Neuronal stem cell (in vitro differentiated cells): ENCODE data around the gene ECSCR.

Source experiments
- DNase-seq: peaks from one replicate; pipeline ENCODE4 v3.0.0-alpha.2; 2013; ENCODE audit warnings: low spot score
- H2AFZ ChIP-seq: one replicate; pipeline ENCODE4 v1.6.1; 2013; ENCODE audit warnings: mild to moderate bottlenecking, low read length, inconsistent platforms
- H2AK5ac ChIP-seq: 2 replicates; pipeline ENCODE4 v1.6.1; 2013; ENCODE audit warnings: low read depth, mild to moderate bottlenecking, inconsistent platforms, low read length, moderate library complexity, mixed read lengths
- H2BK120ac ChIP-seq: 2 replicates; pipeline ENCODE4 v1.6.1; 2013; ENCODE audit warnings: low read depth, mild to moderate bottlenecking, inconsistent platforms, low read length, moderate library complexity, mixed read lengths
- H2BK12ac ChIP-seq: one replicate; pipeline ENCODE4 v1.6.1; 2013; ENCODE audit warnings: low read length, inconsistent platforms
- H2BK15ac ChIP-seq: 2 replicates; pipeline ENCODE4 v1.6.1; 2013; ENCODE audit warnings: mild to moderate bottlenecking, low read length, inconsistent platforms, mixed read lengths
- H2BK5ac ChIP-seq: one replicate; pipeline ENCODE4 v1.6.1; 2013; ENCODE audit warnings: inconsistent platforms, mild to moderate bottlenecking, low read length, moderate library complexity
- H3K14ac ChIP-seq: one replicate; pipeline ENCODE4 v1.6.1; 2013; ENCODE audit warnings: low read length, inconsistent platforms
- H3K18ac ChIP-seq: 2 replicates; pipeline ENCODE4 v1.6.1; 2013; ENCODE audit warnings: low read length, inconsistent platforms
- H3K23ac ChIP-seq: 2 replicates; pipeline ENCODE4 v1.6.1; 2013; ENCODE audit warnings: low read depth, mild to moderate bottlenecking, mixed read lengths, low read length, inconsistent platforms; ENCODE audit not compliant: poor library complexity
- H3K27ac ChIP-seq: replicated peaks from 3 replicates; pipeline ENCODE4 v1.5.1; 2013; ENCODE audit warnings: low read length, inconsistent platforms
- H3K27me3 ChIP-seq, 3 experiments: 2 replicates each; pipeline ENCODE4 v1.6.1; 2013; ENCODE audit warnings: low read length in 3 of 3, mild to moderate bottlenecking in 2 of 3, inconsistent platforms in 1 of 3, low read depth in 1 of 3, mixed read lengths in 1 of 3, moderate library complexity in 1 of 3; ENCODE audit not compliant: control insufficient read depth in 3 of 3, insufficient read depth in 3 of 3
- H3K36me3 ChIP-seq, 2 donors: replicated peaks in 1 of 2; 2 replicates each; pipeline ENCODE4 v1.6.1; 2013; ENCODE audit warnings: low read length in 2 of 2; ENCODE audit not compliant: control insufficient read depth in 2 of 2, insufficient read depth in 2 of 2
- H3K4ac ChIP-seq: 2 replicates; pipeline ENCODE4 v1.6.1; 2013; ENCODE audit warnings: inconsistent platforms, mild to moderate bottlenecking, low read length, moderate library complexity
- H3K4me1 ChIP-seq, 2 donors: 1 replicate in 1 of 2; 2 replicates in 1 of 2; pipeline ENCODE4 v1.6.1; 2013; ENCODE audit warnings: low read length in 2 of 2, low read depth in 1 of 2; ENCODE audit not compliant: control insufficient read depth in 2 of 2, insufficient read depth in 1 of 2
- H3K4me2 ChIP-seq: one replicate; pipeline ENCODE4 v1.6.1; 2013; ENCODE audit warnings: mild to moderate bottlenecking, low read length, inconsistent platforms; ENCODE audit not compliant: insufficient read depth, poor library complexity, severe bottlenecking
- H3K4me3 ChIP-seq, 2 donors: 2 replicates each; pipeline ENCODE4 v1.5.1; 2013; ENCODE audit warnings: low read length in 2 of 2, mild to moderate bottlenecking in 2 of 2, inconsistent platforms in 1 of 2, moderate library complexity in 1 of 2
- H3K79me1 ChIP-seq: one replicate; pipeline ENCODE4 v1.6.1; 2013; ENCODE audit warnings: low read depth, mild to moderate bottlenecking, inconsistent platforms, low read length, moderate library complexity
- H3K9ac ChIP-seq: one replicate; pipeline ENCODE4 v1.6.1; 2013; ENCODE audit warnings: mild to moderate bottlenecking, low read depth, low read length, inconsistent platforms; ENCODE audit not compliant: poor library complexity
- H3K9me3 ChIP-seq, 2 donors: replicated peaks in 1 of 2; 2 replicates each; pipeline versions ENCODE3 to v1.6.1; 2013; ENCODE audit warnings: low read length in 2 of 2, mild to moderate bottlenecking in 2 of 2, inconsistent platforms in 1 of 2, low read depth in 1 of 2, mixed read lengths in 1 of 2, moderate library complexity in 1 of 2; ENCODE audit not compliant: control insufficient read depth in 2 of 2, insufficient read depth in 1 of 2
- H4K8ac ChIP-seq: one replicate; pipeline ENCODE4 v1.6.1; 2013; ENCODE audit warnings: low read depth, mild to moderate bottlenecking, inconsistent platforms, low read length, moderate library complexity
- H4K91ac ChIP-seq: one replicate; pipeline ENCODE4 v1.6.1; 2013; ENCODE audit warnings: low read length, low read depth, mild to moderate bottlenecking, inconsistent platforms; ENCODE audit not compliant: poor library complexity
- WGBS, 2 donors: extraction: QIAGEN DNeasy Blood & Tissue Kit; methylation state at CpG; one replicate each; pipeline ENCODE4 v1.1.7; 2013; ENCODE audit warnings: missing lambda C conversion rate in 2 of 2, mixed read lengths in 1 of 2; ENCODE audit not compliant: insufficient read length in 2 of 2, insufficient replicate concordance in 1 of 2; ENCODE audit errors: extremely low coverage in 2 of 2; 5-methylcytosine and 5-hydroxymethylcytosine counted together

Gene ECSCR

GRCh38 chr5:139403787-139404483 lies 58.6 kb downstream of the ECSCR start, which contains the start of gene SPATA24:
Gene SPATA24 (minus strand): TSS chr5:139404089. CDS start chr5:139404060, 29 bp downstream.
- Histone ChIP-seq H3K4me3 (peak within 1 kb of the TSS; percentile 53 to 83), H3K23ac (no peak within 1 kb of the TSS), H2AK5ac (no peak within 1 kb of the TSS), H2BK5ac (peak within 1 kb of the TSS; percentile 60), H3K4ac (no peak within 1 kb of the TSS), H3K79me1 (no peaks in the 10 kb centered on the region), H2BK12ac (no peak within 1 kb of the TSS), H4K8ac (no peak within 1 kb of the TSS), H2BK15ac (no peak within 1 kb of the TSS), H2AFZ (peak within 1 kb of the TSS; percentile 97), H3K9ac (peak within 1 kb of the TSS; percentile 82), H2BK120ac (no peak within 1 kb of the TSS), H3K9me3 (no peaks in the 10 kb centered on the region), H3K18ac (peak within 1 kb of the TSS; percentile 96), H3K27me3 (no peaks in the 10 kb centered on the region), H4K91ac (no peak within 1 kb of the TSS), H3K36me3 (peaks cover 3 to 18% of the 10 kb centered on the region in 2 donors), H3K14ac (no peak within 1 kb of the TSS), H3K4me2 (peak within 1 kb of the TSS; percentile 78), H3K27ac (peak within 1 kb of the TSS; percentile 97), H3K4me1 (peaks cover 4 to 6% of the 10 kb centered on the region in 2 donors)
- peak; percentile 93 for DNase-seq
- no CpG with 5 or more reads among the region's 41 CpGs for WGBS, 2 donors

GRCh38 chr5:139403418-139403786 lies 59.1 kb downstream of the ECSCR start:
- Histone ChIP-seq H4K91ac (no peak overlapping the region), H3K4me2 (peak overlapping the region; percentile 78), H3K4me3 (peak overlapping the region; percentile 53 to 83), H3K4ac (no peak overlapping the region), H2BK120ac (no peak overlapping the region), H2AK5ac (no peak overlapping the region), H3K9ac (peak overlapping the region; percentile 82), H3K4me1 (peaks cover 4 to 6% of the 10 kb centered on the region in 2 donors), H2BK15ac (no peak overlapping the region), H3K18ac (peak overlapping the region; percentile 50), H3K27me3 (no peaks in the 10 kb centered on the region), H3K14ac (no peak overlapping the region), H3K79me1 (no peaks in the 10 kb centered on the region), H3K27ac (peak overlapping the region; percentile 97), H2BK5ac (peak overlapping the region; percentile 60), H4K8ac (no peak overlapping the region), H3K23ac (no peak overlapping the region), H3K36me3 (peaks cover 3 to 18% of the 10 kb centered on the region in 2 donors), H2AFZ (peak overlapping the region; percentile 97), H3K9me3 (no peaks in the 10 kb centered on the region), H2BK12ac (no peak overlapping the region)
- DNase-seq: no peak
- no CpG with 5 or more reads among the region's 7 CpGs for WGBS, 2 donors

DNA sequence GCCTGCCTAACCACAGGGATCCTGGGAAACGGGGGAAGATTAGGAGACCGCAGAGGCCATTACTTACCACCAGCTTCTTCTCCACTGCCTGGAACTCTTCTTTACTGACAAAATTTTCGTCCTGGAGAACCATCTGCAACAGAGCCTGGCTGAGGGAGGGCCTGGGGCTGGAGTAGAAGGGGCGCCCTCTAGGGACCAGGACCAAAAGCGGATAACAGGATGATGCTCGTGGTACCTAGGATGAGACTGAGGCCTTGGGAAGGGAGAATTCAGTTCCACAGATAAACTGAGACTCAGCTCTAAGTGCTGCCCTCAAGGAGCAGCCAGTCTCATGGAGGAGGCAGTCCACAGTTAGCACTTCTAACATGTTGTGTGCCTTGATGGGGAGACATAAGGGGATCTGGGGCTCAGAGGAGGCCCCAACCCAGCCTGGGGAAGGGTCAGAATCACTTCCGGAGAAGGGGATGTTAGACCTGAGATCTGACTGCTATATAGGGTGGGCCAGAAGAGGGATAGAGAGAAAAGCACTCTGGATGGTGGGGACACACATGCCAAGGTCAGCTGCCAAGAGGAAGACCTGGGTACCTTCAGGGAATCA lies 59.9 kb downstream of the ECSCR start:
- Histone ChIP-seq H3K4me3 (no peak overlapping the region), H3K36me3 (peaks cover 3 to 18% of the 10 kb centered on the region in 2 donors), H2BK120ac (no peak overlapping the region), H2BK15ac (no peak overlapping the region), H3K4me1 (peaks cover 4 to 6% of the 10 kb centered on the region in 2 donors), H2AK5ac (no peak overlapping the region), H3K9ac (no peak overlapping the region), H4K8ac (no peak overlapping the region), H2BK12ac (no peak overlapping the region), H3K79me1 (no peaks in the 10 kb centered on the region), H3K27ac (no peak overlapping the region), H2BK5ac (no peak overlapping the region), H3K14ac (no peak overlapping the region), H3K18ac (no peak overlapping the region), H3K4ac (no peak overlapping the region), H3K27me3 (no peaks in the 10 kb centered on the region), H4K91ac (no peak overlapping the region), H3K9me3 (no peaks in the 10 kb centered on the region), H3K4me2 (no peak overlapping the region), H2AFZ (no peak overlapping the region), H3K23ac (no peak overlapping the region)
- no CpG with 5 or more reads among the region's 7 CpGs for WGBS, 2 donors
- no peak for DNase-seq

- no peak overlapping the region for H3K14ac ChIP-seq
- DNase-seq: no peak
- no peak overlapping the region for H3K27ac ChIP-seq
- H2BK12ac ChIP-seq: no peak overlapping the region
- H4K8ac ChIP-seq: no peak overlapping the region
- no CpG with 5 or more reads among the region's 10 CpGs for WGBS, 2 donors
- no peak overlapping the region for H4K91ac ChIP-seq
- no peak overlapping the region for H2BK5ac ChIP-seq
- H3K4me2 ChIP-seq: no peak overlapping the region
- no peak overlapping the region for H3K4ac ChIP-seq
- H2AFZ ChIP-seq: no peak overlapping the region
- H2AK5ac ChIP-seq: no peak overlapping the region
- H3K23ac ChIP-seq: no peak overlapping the region
- no peak overlapping the region for H2BK120ac ChIP-seq
- H2BK15ac ChIP-seq: no peak overlapping the region
- H3K4me1 ChIP-seq: peaks cover 4 to 6% of the 10 kb centered on the region in 2 donors
- H3K27me3 ChIP-seq: no peaks in the 10 kb centered on the region
- H3K18ac ChIP-seq: no peak overlapping the region
- no peak overlapping the region for H3K9ac ChIP-seq
- no peak overlapping the region for H3K4me3 ChIP-seq
- peaks cover 3 to 18% of the 10 kb centered on the region in 2 donors for H3K36me3 ChIP-seq
- no peaks in the 10 kb centered on the region for H3K9me3 ChIP-seq
- H3K79me1 ChIP-seq: no peaks in the 10 kb centered on the region
Observed at GRCh38 chr5:139401546-139401945, 61.0 kb downstream of the ECSCR start.
